GM19351 (cell line): ENCODE data around the gene FAP.

Experiments used
- ATAC-seq: cut with Tn5 transposase; IDR thresholded peaks from one replicate; pipeline ENCODE4 v1.9.1; 2021; ENCODE audit warnings: mild to moderate bottlenecking, moderate library complexity; ENCODE audit not compliant: unreplicated experiment

The FAP gene

GRCh38 chr2:162242586-162243280 lies 512 bp downstream of the FAP start:
- no peak for ATAC-seq

DNA sequence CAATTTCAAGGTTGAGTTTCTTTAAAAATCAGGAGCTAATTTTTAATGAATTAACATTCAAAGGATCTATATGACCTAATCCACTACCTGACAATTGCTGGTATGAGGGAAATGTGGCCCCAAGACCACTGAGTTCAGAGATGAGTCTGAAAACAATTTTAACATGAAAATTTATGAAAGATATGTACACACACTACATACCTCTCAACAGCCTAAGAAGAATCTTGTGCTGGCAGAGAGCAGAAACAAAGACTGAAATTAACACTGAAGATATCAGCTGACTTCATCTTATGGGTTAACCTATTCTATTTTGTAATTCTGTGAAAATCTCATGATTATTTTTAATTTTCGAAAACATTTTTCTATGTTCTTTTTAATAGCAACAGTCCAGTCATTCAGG lies 1.7 kb downstream of the FAP start:
- ATAC-seq, result no peak

DNA sequence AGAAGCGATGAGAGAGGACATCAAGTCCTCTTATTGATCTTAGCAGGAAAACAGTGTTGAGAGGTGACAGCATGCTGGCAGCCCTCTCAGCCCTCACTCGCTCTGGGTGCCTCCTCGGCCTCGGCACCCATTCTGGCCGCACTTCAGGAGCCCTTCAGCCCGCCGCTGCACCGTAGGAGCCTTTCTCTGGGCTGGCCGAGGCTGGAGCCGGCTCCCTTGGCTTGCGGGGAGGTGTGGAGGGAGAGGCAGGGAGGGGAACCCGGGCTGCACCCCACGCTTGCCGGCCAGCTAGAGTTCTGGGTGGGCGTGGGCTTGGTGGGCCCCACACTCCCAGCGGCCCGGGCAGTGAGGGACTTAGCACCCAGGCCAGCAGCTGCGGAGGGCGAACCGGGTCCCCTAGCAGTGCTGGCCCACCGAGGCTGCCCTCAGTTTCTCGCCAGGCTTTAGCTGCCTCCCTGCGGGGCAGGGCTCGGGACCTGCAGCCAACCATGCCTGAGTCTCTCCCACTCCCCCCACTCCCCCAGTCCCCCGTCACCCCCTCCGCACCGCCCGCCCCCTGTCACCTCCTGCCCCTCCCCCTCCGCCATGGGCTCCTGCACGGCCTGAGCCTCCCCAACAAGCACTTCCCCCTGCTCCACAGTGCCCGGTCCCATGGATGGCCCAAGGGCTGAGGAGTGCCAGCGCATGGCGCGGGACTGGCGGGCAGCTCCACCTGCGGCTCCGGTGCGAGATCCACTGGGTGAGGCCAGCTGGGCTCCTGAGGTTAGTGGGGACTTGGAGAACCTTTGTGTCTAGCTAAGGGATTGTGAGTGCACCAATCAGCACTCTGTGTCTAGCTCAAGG lies 8.4 kb downstream of the FAP start:
- no peak for ATAC-seq

- ATAC-seq, result no peak
Observed at GRCh38 chr2:162233197-162233596, 10.0 kb downstream of the FAP start.

- no peak for ATAC-seq
Observed at GRCh38 chr2:162232671-162233070, 10.6 kb downstream of the FAP start.

GRCh38 chr2:162232027-162232426 lies 11.2 kb downstream of the FAP start:
- no peak for ATAC-seq

- ATAC-seq, result no peak
Observed at GRCh38 chr2:162230761-162231160, 12.5 kb downstream of the FAP start.

DNA sequence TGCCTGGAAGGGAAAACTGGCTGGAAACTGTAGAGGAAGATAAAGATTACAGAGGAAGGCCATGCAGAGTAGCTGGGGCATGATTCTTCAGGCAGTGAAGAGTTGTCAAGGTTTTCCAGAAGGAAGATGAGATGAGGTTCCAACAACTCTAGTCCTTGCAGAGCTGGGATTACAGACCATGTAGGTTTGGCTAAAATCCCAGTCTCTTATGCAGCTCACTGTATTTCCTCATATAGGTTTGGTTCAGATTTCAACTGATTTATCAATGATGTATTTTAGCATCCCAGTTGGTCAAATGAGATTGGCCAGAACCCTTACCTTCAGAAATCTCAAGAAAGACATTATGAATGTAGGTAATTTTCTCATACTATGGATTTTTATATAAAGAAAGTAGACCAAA lies 16.4 kb downstream of the FAP start:
- ATAC-seq, result no peak

DNA sequence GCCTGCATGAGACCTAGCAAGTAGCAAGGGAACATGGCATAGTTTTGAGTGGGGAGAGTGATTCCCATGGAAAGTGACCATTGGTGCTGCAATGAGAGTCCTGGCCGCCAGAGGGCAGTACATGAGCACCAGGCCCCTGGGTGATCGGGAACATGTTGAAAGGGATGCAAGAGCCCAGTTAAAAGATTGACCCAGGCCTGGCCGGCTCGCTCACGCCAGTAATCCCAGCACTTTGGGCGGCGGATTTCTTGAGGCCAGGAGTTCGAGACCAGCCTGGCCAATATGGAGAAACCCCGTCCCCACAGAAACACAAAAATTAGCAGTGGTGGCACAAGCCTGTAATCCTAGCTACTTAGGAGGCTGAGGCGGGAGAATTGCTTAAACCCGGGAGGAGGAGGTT lies 22.2 kb downstream of the FAP start:
- peak; percentile 95 for ATAC-seq

DNA sequence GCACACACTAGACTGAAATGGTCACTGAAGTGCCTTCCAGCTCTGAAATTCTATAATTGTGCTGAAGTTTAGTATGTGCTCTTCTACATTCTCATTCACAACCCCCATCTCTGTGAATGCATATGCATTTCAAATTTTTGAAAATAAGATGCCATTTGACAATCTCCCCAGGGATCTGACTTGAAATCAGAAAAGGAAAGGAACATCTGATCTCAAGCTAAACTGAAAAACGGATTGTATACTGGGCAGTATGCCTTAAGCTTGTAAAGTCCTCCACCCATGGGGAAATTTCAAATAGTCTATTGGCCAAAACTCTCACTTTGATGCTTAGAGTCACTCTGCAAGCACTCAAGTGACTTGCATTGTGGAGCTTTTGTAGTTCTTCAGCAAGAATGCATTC lies 22.9 kb downstream of the FAP start:
- ATAC-seq, result no peak

DNA sequence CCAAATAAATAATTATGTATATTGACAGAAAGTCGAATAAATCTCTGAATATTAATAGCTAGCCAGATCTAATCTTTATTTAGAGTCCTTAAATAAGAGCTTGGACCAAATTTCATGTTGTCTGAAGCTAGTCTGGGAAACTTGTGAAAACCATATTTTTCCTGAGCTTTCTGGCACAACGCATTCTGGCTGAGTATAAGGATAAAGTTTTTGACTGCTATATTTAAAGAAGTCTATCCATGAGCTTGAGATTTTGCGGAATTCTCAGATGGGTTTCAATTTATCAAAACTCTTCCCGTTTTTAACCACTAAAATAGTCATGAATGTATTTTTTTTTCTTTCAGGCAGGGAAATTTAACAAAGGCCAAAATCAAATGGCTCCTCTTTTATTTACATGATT lies 23.8 kb downstream of the FAP start:
- no peak for ATAC-seq

GRCh38 chr2:162217598-162217997 lies 25.6 kb downstream of the FAP start:
- ATAC-seq, result no peak

- no peak for ATAC-seq
Observed at GRCh38 chr2:162215162-162215561, 28.1 kb downstream of the FAP start.

GRCh38 chr2:162212366-162212765 lies 30.9 kb downstream of the FAP start:
- no peak for ATAC-seq

DNA sequence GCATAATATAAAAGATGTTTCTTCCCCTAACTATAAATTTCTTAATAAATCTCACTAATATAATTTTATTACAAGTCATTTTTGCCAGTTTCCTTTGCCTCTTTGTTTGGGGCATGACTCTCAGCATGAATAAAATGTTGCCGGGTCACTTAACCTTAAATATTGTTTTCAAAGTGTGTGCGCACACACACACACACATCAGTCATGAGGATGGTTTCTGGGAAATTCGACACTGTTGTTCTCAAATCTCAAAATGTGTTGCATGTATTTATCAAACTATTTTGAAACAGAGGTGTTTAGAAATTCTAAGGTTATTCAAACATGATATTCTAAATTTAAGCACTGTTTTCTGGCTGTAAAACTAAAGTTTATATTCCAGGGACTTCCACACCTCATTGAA lies 31.5 kb downstream of the FAP start:
- ATAC-seq, result no peak

DNA sequence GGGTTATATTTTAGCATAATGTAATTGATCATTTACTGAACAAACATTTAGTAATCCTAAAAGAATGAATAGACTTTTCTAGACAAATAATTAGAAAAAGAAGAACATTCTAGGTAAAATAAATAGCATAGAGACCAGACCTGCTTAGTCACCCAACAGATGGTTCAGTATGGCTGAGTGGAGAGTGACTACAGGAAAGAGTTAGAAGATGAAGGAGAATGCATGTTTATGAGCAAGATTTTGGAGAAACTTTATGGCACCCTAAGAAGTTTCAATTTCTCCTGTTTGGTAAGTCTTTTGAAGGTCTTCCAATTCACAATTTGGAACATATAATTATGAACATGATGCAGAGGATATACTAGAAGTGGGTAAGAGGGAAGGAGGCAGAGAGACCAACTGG lies 32.9 kb downstream of the FAP start:
- ATAC-seq, result no peak

DNA sequence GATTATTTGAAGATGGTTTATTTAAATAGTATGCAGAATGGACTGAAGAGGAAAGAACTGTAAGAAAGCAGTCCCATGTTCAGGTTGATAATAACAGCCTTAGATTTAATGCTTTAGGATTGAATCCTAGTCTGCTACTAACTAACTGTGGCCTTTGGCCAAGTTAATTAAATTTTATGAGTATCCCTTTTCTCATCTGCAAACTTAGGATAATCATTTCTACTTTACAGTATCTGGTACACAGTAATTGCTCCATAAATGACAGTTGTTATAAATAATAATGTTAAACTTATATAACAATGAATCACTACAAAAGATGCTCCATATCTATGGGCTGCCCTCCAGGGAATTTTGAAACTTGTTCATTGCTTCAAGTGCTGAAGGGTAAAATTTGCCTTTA lies 41.0 kb downstream of the FAP start:
- no peak for ATAC-seq

- ATAC-seq, result no peak
Observed at GRCh38 chr2:162200636-162201035, 42.6 kb downstream of the FAP start.

DNA sequence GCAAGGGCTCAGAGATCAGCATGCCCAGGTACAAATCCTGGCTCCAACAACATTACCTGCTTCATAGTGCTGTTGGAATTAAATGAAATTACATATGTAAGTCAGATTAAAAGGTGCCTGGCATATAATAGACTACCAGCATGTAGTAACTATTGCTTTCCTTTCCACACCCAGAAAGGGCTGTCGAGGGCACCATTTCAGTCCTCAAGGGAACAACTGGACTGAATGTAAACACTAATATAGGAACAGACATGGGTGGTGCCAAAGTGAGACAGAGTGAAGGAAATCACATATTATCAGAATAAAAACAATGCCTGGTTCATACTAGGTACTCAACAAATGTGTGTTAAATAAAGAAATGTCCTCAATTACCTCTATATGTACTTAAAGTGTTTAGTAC lies 43.3 kb downstream of the FAP start:
- ATAC-seq, result no peak

GRCh38 chr2:162198239-162198638 lies 45.0 kb downstream of the FAP start:
- no peak for ATAC-seq

DNA sequence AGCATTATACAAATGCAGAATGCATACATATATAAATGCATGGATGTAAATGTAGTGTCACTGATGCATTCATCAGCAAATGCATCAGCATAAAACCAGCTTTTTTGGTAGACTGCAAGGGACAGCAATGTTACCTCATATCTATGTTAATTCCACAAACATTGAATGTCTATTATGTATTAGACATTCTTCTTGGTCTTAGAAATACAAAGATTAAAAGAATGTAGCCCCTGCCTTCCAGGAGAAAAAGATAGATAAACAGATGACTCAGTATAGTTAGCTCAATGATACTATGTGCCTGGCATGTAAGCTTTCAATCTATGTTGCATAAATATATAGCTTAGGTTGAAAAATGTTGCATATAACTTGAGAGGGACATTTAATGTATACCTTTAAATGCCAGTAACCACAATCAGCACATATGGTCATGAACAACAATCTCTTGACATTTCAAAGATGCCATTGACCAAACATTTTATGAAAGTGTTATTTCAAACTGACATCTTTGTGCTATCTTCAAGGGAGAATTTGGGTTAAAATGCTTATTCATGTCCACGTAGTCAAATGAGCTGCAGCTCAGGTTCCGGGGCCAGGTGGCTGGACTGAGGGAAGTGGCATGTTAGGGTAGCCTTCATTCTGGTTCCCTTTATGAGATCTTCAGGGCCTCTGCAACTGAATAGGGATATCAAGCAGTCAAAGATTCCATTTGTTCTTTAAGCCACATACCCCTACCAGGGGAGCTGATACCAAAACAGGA lies 46.0 kb downstream of the FAP start:
- ATAC-seq, result no peak

GRCh38 chr2:162196638-162197037 lies 46.6 kb downstream of the FAP start:
- ATAC-seq, result no peak
